ENCODE measurements around the gene TYMS. TPM values are rescaled to one million over a fixed set of nuclear protein-coding genes. Genes with fewer than 3 reads are reported as not detected.

The TYMS gene
- total RNA-seq, 2 donors from 2014 or later = 81.9 to 90.0 TPM

DNA sequence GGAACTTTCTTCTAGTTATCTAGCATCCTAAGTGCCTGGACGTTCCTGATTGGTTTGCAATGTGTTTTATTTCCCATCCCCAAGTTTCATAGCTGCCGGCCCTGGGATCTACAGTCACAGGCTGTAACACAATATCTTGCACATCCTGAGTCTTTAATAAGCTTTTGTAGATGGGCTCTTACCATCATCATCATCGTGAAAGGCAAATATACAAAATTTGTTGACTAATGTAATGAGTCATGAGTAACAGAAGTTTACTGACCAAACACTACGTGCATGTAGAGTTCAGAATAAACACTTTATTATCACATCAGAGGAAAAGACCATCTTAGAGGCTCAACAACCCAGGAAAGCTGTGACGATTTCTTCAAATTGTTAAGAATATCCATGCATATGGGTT is 8.1 kb upstream of the TYMS start:
- WGBS, 2 experiments (ENCODE audit: insufficient coverage in 1 of 2, insufficient read length in 1 of 2) = 89 to 95% methylated on average over 3 to 4 of the region's 5 CpGs
- no peak overlapping the region for H3K27ac Mint-ChIP-seq
- no peak for DNase-seq
- peaks cover 4% of the 10 kb centered on the region for H3K9me3 ChIP-seq (ENCODE audit: control insufficient read depth, low read length)
- peaks cover 1% of the 10 kb centered on the region for H3K27me3 Mint-ChIP-seq (ENCODE audit: insufficient read depth)
- peaks cover 4% of the 10 kb centered on the region for H3K4me1 Mint-ChIP-seq
- no peak overlapping the region for H3K9ac ChIP-seq (ENCODE audit: extremely low read depth, low read length, poor library complexity, severe bottlenecking)
- no peaks in the 10 kb centered on the region for H3K9me3 Mint-ChIP-seq
- H3K36me3 Mint-ChIP-seq (ENCODE audit: low read depth) = no peaks in the 10 kb centered on the region
- H3K36me3 ChIP-seq (ENCODE audit: control insufficient read depth, insufficient read depth, low read length) = no peaks in the 10 kb centered on the region
- TF ChIP-seq, protein P1, sequence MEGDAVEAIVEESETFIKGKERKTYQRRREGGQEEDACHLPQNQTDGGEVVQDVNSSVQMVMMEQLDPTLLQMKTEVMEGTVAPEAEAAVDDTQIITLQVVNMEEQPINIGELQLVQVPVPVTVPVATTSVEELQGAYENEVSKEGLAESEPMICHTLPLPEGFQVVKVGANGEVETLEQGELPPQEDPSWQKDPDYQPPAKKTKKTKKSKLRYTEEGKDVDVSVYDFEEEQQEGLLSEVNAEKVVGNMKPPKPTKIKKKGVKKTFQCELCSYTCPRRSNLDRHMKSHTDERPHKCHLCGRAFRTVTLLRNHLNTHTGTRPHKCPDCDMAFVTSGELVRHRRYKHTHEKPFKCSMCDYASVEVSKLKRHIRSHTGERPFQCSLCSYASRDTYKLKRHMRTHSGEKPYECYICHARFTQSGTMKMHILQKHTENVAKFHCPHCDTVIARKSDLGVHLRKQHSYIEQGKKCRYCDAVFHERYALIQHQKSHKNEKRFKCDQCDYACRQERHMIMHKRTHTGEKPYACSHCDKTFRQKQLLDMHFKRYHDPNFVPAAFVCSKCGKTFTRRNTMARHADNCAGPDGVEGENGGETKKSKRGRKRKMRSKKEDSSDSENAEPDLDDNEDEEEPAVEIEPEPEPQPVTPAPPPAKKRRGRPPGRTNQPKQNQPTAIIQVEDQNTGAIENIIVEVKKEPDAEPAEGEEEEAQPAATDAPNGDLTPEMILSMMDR (conservative IDR thresholded peaks at IDR 0.05) = no peak
- no peaks in the 10 kb centered on the region for H3K4me1 ChIP-seq (ENCODE audit: control insufficient read depth, insufficient read depth, low read length)
- no peaks in the 10 kb centered on the region for H3K27me3 ChIP-seq (ENCODE audit: control insufficient read depth, insufficient read depth, low read length, poor library complexity, severe bottlenecking)
- no peak overlapping the region for H3K27ac ChIP-seq (ENCODE audit: low read depth, low read length)
- H3K4me3 Mint-ChIP-seq = no peak overlapping the region
- no peak overlapping the region for H3K4me3 ChIP-seq (ENCODE audit: low read length)

DNA sequence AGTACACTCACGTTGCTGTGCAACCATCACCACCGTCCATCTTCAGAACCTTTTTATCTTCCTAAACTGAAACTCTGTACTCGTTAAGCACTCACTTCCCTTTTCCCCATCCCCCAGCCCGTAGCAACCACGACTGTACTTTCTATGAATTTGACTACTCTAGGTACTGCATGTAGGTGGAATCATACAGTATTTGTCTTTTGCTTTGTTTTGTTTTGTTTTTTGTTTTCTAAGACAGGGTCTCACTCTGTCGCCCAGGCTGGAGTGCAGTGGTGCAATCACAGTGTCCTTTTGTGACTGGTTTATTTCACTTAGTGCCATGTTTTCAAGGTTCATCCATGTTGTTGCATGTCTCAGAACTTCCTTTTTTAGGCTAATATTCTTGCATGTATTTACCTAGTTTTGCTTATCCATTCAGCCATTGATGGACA is 7.0 kb upstream of the TYMS start:
- TF ChIP-seq, protein P1 (conservative IDR thresholded peaks at IDR 0.05) = no peak
- no peak overlapping the region for H3K27ac Mint-ChIP-seq
- Histone ChIP-seq H3K27me3 (ENCODE audit: control insufficient read depth, insufficient read depth, low read length, poor library complexity, severe bottlenecking) (no peaks in the 10 kb centered on the region), H3K9ac (ENCODE audit: extremely low read depth, low read length, poor library complexity, severe bottlenecking) (no peak overlapping the region), H3K4me1 (ENCODE audit: control insufficient read depth, insufficient read depth, low read length) (no peaks in the 10 kb centered on the region), H3K27ac (ENCODE audit: low read depth, low read length) (no peak overlapping the region), H3K4me3 (ENCODE audit: low read length) (no peak overlapping the region), H3K36me3 (ENCODE audit: control insufficient read depth, insufficient read depth, low read length) (no peaks in the 10 kb centered on the region), H3K9me3 (ENCODE audit: control insufficient read depth, low read length) (no peaks in the 10 kb centered on the region)
- H3K36me3 Mint-ChIP-seq (ENCODE audit: low read depth) = no peaks in the 10 kb centered on the region
- H3K27me3 Mint-ChIP-seq (ENCODE audit: insufficient read depth) = peaks cover 1% of the 10 kb centered on the region
- peaks cover 5% of the 10 kb centered on the region for H3K4me1 Mint-ChIP-seq
- WGBS, 2 experiments (ENCODE audit: insufficient coverage in 1 of 2, insufficient read length in 1 of 2) = 85% methylated on average over 4 to 6 of the region's 6 CpGs
- no peak overlapping the region for H3K4me3 Mint-ChIP-seq
- no peak for DNase-seq
- H3K9me3 Mint-ChIP-seq = no peaks in the 10 kb centered on the region

DNA sequence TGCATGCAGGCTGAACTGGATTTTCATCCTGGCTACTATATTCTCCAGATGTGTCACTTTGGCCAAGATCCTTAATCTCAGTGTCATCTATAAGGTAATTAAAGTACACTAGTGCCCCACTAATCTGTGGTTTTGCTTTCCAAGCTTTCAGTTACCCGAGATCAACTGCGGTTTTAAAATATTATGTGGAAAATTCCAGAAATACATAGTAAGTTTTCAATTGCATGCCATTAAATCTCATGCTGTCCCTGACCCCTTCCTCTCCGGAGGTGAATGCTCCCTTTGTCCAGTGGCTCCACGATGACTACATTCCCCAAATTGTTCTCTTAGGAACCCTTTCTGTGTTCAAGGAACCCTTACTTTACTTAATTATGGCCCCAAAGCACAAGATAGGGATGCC is 5.3 kb upstream of the TYMS start:
- no peak overlapping the region for H3K27ac ChIP-seq (ENCODE audit: low read depth, low read length)
- Mint-ChIP-seq H3K9me3 (no peaks in the 10 kb centered on the region), H3K36me3 (ENCODE audit: low read depth) (no peaks in the 10 kb centered on the region), H3K4me1 (peaks cover 10% of the 10 kb centered on the region), H3K27me3 (ENCODE audit: insufficient read depth) (no peaks in the 10 kb centered on the region), H3K27ac (no peak overlapping the region), H3K4me3 (no peak overlapping the region)
- no peak for DNase-seq
- 64 to 91% methylated on average over 2 to 4 of the region's 4 CpGs for WGBS, 2 experiments (ENCODE audit: insufficient coverage in 1 of 2, insufficient read length in 1 of 2)
- no peaks in the 10 kb centered on the region for H3K27me3 ChIP-seq (ENCODE audit: control insufficient read depth, insufficient read depth, low read length, poor library complexity, severe bottlenecking)
- no peaks in the 10 kb centered on the region for H3K36me3 ChIP-seq (ENCODE audit: control insufficient read depth, insufficient read depth, low read length)
- H3K9me3 ChIP-seq (ENCODE audit: control insufficient read depth, low read length) = no peaks in the 10 kb centered on the region
- H3K4me3 ChIP-seq (ENCODE audit: low read length) = no peak overlapping the region
- H3K9ac ChIP-seq (ENCODE audit: extremely low read depth, low read length, poor library complexity, severe bottlenecking) = no peak overlapping the region
- TF ChIP-seq, protein P1 (conservative IDR thresholded peaks at IDR 0.05) = no peak
- H3K4me1 ChIP-seq (ENCODE audit: control insufficient read depth, insufficient read depth, low read length) = no peaks in the 10 kb centered on the region
